HG03196 (cell line): ENCODE results near the gene NAT16.
"Not testable (repeated sequence)": the region's sequence is repeated elsewhere in the genome, so short reads cannot be mapped to it uniquely, and the experiment has no call there.

Experiments used
- ATAC-seq: cut with Tn5 transposase; IDR thresholded peaks from one replicate; pipeline ENCODE4 v1.9.1; 2021; ENCODE audit not compliant: unreplicated experiment

NAT16 gene

GRCh38 chr7:101202603-101202918 lies 22.5 kb upstream of the NAT16 start:
- ATAC-seq = no peak

DNA sequence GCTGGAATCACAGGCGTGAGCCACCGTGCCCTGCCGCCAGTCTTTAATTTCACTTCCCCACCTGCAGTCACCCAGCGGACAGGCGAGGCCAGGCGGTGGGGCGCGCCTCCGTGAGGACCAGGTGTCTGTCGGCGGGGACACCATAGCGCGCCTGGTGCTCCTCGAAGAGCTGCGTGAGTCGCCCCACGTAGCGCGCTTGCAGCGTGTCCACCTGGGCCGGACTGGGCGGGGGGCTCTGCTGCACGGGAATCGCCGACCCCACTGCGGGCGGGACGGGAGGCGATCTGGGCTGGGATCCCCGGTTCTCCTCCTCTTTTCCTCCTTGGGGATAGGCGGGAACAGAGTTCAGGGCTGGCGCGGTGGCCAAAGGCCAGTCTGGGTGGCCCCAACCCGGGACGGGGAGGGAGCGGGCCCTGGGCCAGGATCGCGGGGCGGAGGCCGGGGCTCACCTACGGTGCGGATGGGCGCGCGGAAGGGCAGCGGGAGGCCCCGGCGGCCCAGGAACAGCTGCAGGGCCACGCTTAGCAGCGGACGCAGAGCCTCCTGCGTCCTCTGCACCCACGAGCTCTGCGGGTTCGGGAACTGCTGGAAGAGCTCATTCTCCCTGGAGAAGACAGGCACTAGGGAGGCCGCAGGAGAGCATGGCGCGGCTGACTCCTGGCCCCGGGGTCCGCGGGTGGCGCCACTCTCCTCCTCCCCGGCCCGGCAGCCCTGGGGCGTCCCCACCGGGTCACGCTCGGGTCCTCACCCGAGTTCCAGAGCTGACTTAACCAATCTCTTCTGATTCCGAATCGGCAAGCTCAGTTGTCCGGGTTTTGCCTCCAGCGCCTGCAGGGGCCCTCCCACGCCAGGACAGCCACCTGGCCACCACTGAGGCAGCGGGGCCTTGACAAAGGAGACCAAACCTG lies 21.9 kb upstream of the NAT16 start:
- ATAC-seq = no peak

- no peak for ATAC-seq
Observed at GRCh38 chr7:101200862-101201599, 20.9 kb upstream of the NAT16 start, which contains the start of gene MOGAT3. Gene MOGAT3 (minus strand): TSS chr7:101201036. CDS start chr7:101200854, 182 bp downstream.

- no peak for ATAC-seq
Observed at GRCh38 chr7:101200504-101200861, 20.4 kb upstream of the NAT16 start.

GRCh38 chr7:101199522-101199921 lies 19.4 kb upstream of the NAT16 start:
- not testable (repeated sequence) for ATAC-seq

- no peak for ATAC-seq
Observed at GRCh38 chr7:101198476-101198875, 18.4 kb upstream of the NAT16 start.

DNA sequence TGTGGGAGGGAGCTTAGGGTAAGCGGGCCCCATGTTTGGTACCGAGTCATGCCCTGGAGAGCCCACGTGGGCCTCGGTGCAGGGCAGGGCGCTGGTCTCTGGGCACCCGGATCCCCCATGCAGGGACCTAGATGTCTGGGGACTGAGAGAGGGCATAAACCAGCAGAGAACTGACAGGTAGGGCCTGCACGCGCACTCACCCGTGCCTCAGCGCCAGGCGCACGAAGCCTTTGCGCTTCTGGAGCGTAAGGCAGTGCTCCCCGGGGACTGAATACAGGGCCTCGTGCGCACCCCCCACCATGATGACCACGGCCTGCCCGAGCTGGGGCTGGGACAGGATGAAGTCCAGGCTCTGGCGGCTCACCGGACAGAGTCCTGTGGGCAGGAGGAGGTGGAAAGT lies 17.9 kb upstream of the NAT16 start:
- ATAC-seq = no peak

GRCh38 chr7:101195884-101196283 lies 15.8 kb upstream of the NAT16 start:
- ATAC-seq = no peak

DNA sequence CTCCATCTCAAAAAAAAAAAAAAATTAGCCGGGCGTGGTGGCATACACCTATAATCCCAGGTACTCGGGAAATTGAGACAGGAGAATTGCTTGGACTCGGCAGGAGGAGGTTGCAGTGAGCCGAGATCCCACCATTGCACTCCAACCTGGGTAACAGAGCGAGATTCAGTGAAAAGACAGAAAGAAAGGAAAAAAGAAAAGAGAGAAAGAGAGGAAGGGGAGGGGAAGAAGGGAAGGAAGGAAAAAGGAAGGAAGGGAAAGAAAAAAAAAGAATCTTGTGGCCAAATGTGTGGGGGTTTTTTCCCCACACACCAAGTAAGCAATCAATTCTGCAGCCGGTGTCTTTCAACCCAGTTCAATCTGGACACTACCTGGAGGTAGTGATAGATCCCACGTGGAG lies 9.0 kb upstream of the NAT16 start:
- ATAC-seq = no peak

- ATAC-seq = no peak
Observed at GRCh38 chr7:101186844-101187428, 6.8 kb upstream of the NAT16 start.

- no peak for ATAC-seq
Observed at GRCh38 chr7:101186194-101186593, 6.1 kb upstream of the NAT16 start.

GRCh38 chr7:101185258-101185839 lies 5.3 kb upstream of the NAT16 start:
- no peak for ATAC-seq

DNA sequence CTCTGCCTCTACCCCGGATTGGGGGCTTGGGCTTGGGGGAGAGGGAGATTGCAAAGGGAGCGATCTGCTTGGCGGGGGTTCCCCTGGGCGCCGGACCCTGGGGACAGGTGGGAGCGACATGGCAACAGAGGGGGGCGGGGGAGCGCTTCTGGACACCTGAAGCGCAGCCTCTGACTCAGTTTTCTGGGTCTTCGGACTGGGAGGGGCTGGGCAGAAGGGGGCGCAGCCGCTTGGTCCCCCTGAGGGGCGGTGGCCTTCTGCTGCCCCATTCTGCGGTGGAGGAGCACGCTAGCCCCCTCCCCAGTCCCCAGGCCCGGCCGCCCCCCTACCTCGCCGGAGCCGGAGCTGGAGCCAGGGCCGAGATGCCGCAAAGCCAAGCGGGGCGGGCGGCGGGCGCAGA lies 380 bp downstream of the NAT16 start:
- no peak for ATAC-seq

DNA sequence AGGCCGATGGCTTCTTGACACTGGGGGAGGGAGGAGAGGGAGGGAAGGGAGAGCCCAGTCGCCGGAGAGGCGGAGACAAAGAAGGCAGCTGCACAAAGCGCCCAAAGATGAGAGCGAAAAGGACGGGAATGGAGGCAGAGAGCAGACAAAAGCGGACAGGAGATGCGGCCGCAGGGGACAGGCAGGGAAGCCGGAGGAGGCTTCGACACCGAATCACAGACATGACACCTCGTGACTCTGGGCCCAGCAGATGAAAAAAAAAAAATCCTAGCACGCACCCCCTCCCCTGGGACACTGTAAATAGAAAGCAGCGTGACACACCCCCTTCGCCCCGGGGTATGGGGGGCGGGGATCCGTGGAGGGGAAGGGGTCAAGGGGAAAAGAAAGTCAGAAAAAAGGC lies 976 bp downstream of the NAT16 start:
- ATAC-seq = no peak

DNA sequence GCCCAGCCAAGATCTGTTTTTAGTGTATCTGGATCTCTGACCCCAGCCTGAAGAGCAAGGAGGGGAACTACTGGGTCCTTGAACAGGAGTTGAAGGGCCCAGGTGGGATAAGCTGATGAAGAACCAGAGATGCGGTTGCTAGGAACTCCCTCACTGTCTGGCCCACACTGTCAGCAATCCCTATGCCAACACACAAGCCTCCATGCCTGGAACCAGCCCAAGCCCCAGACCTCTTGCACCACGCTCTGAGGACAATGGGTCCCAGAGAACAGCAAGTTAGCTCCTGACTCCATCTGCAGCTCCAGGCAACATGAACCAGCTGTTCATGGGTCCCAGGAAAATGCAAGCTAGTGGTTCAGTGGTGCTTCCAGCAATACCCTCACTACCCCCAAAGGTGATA lies 2.4 kb downstream of the NAT16 start:
- ATAC-seq = no peak

DNA sequence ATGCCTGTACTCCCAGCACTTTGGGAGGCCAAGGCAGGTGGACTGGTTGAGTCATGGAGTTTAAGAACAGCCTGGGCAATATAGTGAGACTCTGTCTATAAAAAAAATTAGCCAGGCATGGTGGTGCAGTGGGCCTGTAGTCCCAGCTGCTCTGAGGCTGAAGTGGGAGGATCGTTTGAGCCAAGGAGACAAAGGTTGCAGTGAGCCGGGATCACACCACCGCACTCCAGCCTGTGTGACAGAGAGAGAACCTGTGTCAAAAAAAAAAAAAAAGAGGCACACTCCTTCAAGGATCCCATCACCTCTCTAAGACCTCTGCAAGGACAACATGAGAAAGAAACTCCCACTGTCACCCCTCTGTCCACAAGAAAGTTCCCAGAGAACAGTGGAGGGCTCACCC lies 4.4 kb downstream of the NAT16 start:
- ATAC-seq = no peak

DNA sequence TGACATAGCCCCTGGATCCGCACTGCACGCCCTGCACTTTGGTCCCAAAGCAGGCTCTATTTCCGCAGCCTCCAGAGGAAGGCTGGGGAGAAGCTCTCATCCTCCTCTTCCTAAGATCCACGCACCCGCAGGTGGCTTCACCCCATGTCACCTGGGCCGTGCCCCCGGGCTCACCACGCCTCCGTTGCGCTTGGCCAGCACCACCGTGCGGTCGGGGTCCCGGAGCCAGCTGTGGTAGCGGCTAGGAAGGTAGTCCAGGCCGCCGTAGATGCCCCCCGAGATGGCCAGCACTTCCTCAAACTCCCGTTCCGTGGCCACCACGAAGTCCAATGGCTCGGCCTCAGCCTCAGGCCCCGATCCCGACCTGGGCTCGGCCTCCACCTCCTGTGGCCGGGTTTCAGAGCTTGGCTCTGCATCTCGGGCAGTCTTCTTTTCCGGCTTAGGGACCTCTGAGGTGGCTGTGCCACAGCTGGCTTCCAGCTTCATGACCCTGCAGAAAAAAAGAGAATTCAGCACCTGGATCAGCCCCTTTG lies 5.7 kb downstream of the NAT16 start:
- no peak for ATAC-seq

- ATAC-seq = no peak
Observed at GRCh38 chr7:101173752-101174244, 6.3 kb downstream of the NAT16 start.

DNA sequence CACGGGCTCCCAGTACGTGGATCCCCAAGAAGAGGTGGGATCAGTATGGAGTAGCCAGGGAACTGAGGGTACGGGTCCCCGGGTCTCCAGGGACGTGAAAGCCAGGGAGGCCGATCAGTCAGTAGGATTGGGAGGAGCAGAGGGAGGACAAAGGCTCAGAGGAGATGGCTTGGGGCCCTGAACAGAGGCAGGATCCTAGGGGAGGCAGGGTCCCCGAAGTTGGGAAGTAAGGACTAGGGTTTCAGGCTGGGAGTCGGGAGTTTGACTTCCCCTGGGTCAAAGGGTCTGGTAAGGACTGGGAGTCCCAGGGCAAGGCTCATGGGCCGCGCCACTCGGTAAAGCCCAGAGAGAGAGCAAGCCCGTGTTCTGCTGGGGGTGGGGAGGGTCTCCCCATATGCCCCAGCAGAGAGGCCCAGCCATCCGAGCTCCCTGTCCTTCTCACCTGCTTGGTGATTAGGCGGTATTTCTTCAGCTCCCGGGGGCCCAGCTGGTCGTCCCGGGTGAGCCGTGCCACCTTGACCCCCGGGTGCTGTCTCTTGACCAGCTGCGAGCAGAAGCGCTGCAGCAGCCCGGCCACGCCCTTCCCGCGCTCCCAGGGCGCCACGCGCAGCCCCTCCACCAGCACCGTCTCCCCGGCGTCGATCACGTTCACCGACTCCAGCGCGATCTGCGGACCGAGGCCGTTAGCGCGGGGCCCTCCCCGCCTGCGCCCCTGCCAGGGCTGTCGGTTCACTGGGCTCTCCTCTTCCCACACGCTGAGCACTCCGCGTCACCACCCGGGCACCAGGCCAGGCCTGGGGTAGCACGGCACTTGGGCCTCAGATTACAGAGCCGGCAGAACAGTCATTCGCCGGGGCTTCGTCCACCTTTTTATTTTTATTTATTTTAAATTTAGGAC lies 7.0 kb downstream of the NAT16 start:
- ATAC-seq = no peak
